Smooth muscle cell (in vitro differentiated cells): Measurements from ENCODE around the gene PHC1. TPM values are rescaled to one million over a fixed set of nuclear protein-coding genes. Genes with fewer than 3 reads are reported as not detected.

ENCODE experiments used
- DNase-seq: peaks from one replicate; lab custom pipeline; 2025; ENCODE audit not compliant: unreplicated experiment; lab: John Stamatoyannopoulos, UW
- H2AFZ ChIP-seq: fragments of 200-600 bp; sonication (generic); 2 replicates; pipeline ENCODE4 v1.6.0; 2016; ENCODE audit warnings: antibody characterized with exemption, low read depth, mild to moderate bottlenecking
- H3F3A ChIP-seq: fragments of 200-600 bp; sonication (generic); 2 replicates; pipeline ENCODE4 v1.6.0; 2017; ENCODE audit warnings: antibody characterized with exemption, low read depth
- H3K27ac ChIP-seq: fragments of 200-600 bp; sonication (generic); 2 replicates; pipeline ENCODE4 v1.5.1; 2016; ENCODE audit warnings: low read depth, mild to moderate bottlenecking
- H3K27me3 ChIP-seq: fragments of 200-600 bp; sonication (generic); 2 replicates; pipeline ENCODE4 v1.6.1; 2016; ENCODE audit warnings: low read depth, mild to moderate bottlenecking
- H3K36me3 ChIP-seq: fragments of 200-600 bp; sonication (generic); 2 replicates; pipeline ENCODE4 v1.5.1; 2016; ENCODE audit warnings: low read depth
- H3K4me1 ChIP-seq: fragments of 200-600 bp; sonication (generic); 2 replicates; pipeline ENCODE4 v1.5.1; 2016; ENCODE audit warnings: low read depth
- H3K4me2 ChIP-seq: fragments of 200-600 bp; sonication (generic); 2 replicates; pipeline ENCODE4 v1.6.0; 2016; ENCODE audit warnings: mild to moderate bottlenecking
- H3K4me3 ChIP-seq: fragments of 200-600 bp; sonication (generic); 2 replicates; pipeline ENCODE4 v1.5.1; 2016; ENCODE audit warnings: mild to moderate bottlenecking
- H3K79me2 ChIP-seq: fragments of 200-600 bp; sonication (generic); 2 replicates; pipeline ENCODE4 v1.6.0; 2016; ENCODE audit warnings: low read depth, mild to moderate bottlenecking
- H3K9ac ChIP-seq: fragments of 200-600 bp; sonication (generic); 2 replicates; pipeline ENCODE4 v1.6.0; 2016; ENCODE audit warnings: low read depth
- H3K9me3 ChIP-seq: fragments of 200-600 bp; sonication (generic); replicated peaks from 2 replicates; pipeline ENCODE4 v1.5.1; 2016; ENCODE audit warnings: low read depth
- H4K20me1 ChIP-seq: fragments of 200-600 bp; sonication (generic); 2 replicates; pipeline ENCODE4 v1.6.0; 2016; ENCODE audit warnings: low read depth
- CTCF ChIP-seq: fragments of 200-600 bp; sonication (generic); IDR thresholded peaks from 2 replicates; pipeline ENCODE4 v1.5.1; 2017; ENCODE audit warnings: borderline replicate concordance, mild to moderate bottlenecking, antibody characterized with exemption; ENCODE audit not compliant: insufficient read depth, poor library complexity, severe bottlenecking
- WGBS: methylation state at CpG from one replicate; pipeline ENCODE4 v1.1.7; 2016; ENCODE audit warnings: low lambda C conversion rate; 5-methylcytosine and 5-hydroxymethylcytosine counted together
- polyA plus RNA-seq: library from polyadenylated mRNA; unstranded; fragments of >200 nt; fragmentation: Nextera tagmentation; extraction: Ambion mirVana; gene quantifications from 2 replicates; pipeline ENCODE4 v1.2.1, GENCODE V29; 2016
- total RNA-seq: library from RNA; depleted of rRNA; stranded (reverse); fragments of >200 nt; gene quantifications from 2 replicates; pipeline ENCODE4 v1.2.3, GENCODE V29; 2014

Gene PHC1
- total and polyA plus RNA-seq, 2 experiments from 2014 or later = 23.1 to 67.6 TPM

- H3K4me2 ChIP-seq = no peak overlapping the region
- no peak overlapping the region for H3K4me3 ChIP-seq
- H3K9ac ChIP-seq = no peak overlapping the region
- no peaks in the 10 kb centered on the region for H3F3A ChIP-seq
- no peak overlapping the region for H3K27ac ChIP-seq
- H3K36me3 ChIP-seq = no peaks in the 10 kb centered on the region
- no peaks in the 10 kb centered on the region for H3K9me3 ChIP-seq
- WGBS = 76% methylated on average over 4 of the region's 4 CpGs
- no peaks in the 10 kb centered on the region for H3K27me3 ChIP-seq
- no peak overlapping the region for H2AFZ ChIP-seq
- DNase-seq = no peak
- H3K79me2 ChIP-seq = no peaks in the 10 kb centered on the region
- no peak for TF ChIP-seq CTCF
- H4K20me1 ChIP-seq = no peaks in the 10 kb centered on the region
- no peaks in the 10 kb centered on the region for H3K4me1 ChIP-seq
Measured at GRCh38 chr12:8957561-8957960, 43.3 kb downstream of the PHC1 start.

- Histone ChIP-seq H3F3A (no peaks in the 10 kb centered on the region), H3K9me3 (no peaks in the 10 kb centered on the region), H3K27ac (no peak overlapping the region), H3K79me2 (no peaks in the 10 kb centered on the region), H3K36me3 (no peaks in the 10 kb centered on the region), H3K4me2 (no peak overlapping the region), H2AFZ (no peak overlapping the region), H3K27me3 (no peaks in the 10 kb centered on the region), H3K4me3 (no peak overlapping the region), H4K20me1 (no peaks in the 10 kb centered on the region), H3K9ac (no peak overlapping the region), H3K4me1 (no peaks in the 10 kb centered on the region)
- 90% methylated on average over 2 of the region's 2 CpGs for WGBS
- TF ChIP-seq CTCF = no peak
- no peak for DNase-seq
Measured at GRCh38 chr12:8958066-8958465, 43.8 kb downstream of the PHC1 start.

GRCh38 chr12:8960176-8960575 lies 45.9 kb downstream of the PHC1 start:
- Histone ChIP-seq H3K4me3 (no peak overlapping the region), H3K9me3 (no peaks in the 10 kb centered on the region), H3K36me3 (no peaks in the 10 kb centered on the region), H3K4me1 (no peaks in the 10 kb centered on the region), H4K20me1 (no peaks in the 10 kb centered on the region), H3F3A (no peaks in the 10 kb centered on the region), H3K9ac (no peak overlapping the region), H3K27me3 (no peaks in the 10 kb centered on the region), H2AFZ (no peak overlapping the region), H3K27ac (no peak overlapping the region), H3K4me2 (no peak overlapping the region), H3K79me2 (no peaks in the 10 kb centered on the region)
- DNase-seq = no peak
- 98% methylated on average over 2 of the region's 2 CpGs for WGBS
- TF ChIP-seq CTCF = no peak

- no peak overlapping the region for H3K9ac ChIP-seq
- H4K20me1 ChIP-seq = no peaks in the 10 kb centered on the region
- H3K79me2 ChIP-seq = no peaks in the 10 kb centered on the region
- no peak overlapping the region for H2AFZ ChIP-seq
- DNase-seq = no peak
- no peaks in the 10 kb centered on the region for H3K27me3 ChIP-seq
- TF ChIP-seq CTCF = no peak
- no peaks in the 10 kb centered on the region for H3K36me3 ChIP-seq
- H3K9me3 ChIP-seq = peaks cover 4% of the 10 kb centered on the region
- H3K4me3 ChIP-seq = no peak overlapping the region
- H3F3A ChIP-seq = peaks cover 5% of the 10 kb centered on the region
- H3K4me1 ChIP-seq = no peaks in the 10 kb centered on the region
- H3K27ac ChIP-seq = no peak overlapping the region
- H3K4me2 ChIP-seq = no peak overlapping the region
Measured at GRCh38 chr12:8968761-8969160, 54.5 kb downstream of the PHC1 start.
